Diencephalon (tissue), 1 donor: ENCODE results near the gene AZGP1. TPM values are rescaled to one million over a fixed set of nuclear protein-coding genes. Genes with fewer than 3 reads are reported as not detected.

Source experiments
- small RNA-seq: library from RNA; depleted of rRNA; stranded (forward); fragments of <200 nt; gene quantifications from one replicate; pipeline ENCODE3, GENCODE V24; 2014
- total RNA-seq: library from RNA; depleted of rRNA; stranded (reverse); fragments of >200 nt; gene quantifications from one replicate; pipeline ENCODE4 v1.2.3, GENCODE V29; 2014

Gene AZGP1
- total RNA-seq, result not detected

DNA sequence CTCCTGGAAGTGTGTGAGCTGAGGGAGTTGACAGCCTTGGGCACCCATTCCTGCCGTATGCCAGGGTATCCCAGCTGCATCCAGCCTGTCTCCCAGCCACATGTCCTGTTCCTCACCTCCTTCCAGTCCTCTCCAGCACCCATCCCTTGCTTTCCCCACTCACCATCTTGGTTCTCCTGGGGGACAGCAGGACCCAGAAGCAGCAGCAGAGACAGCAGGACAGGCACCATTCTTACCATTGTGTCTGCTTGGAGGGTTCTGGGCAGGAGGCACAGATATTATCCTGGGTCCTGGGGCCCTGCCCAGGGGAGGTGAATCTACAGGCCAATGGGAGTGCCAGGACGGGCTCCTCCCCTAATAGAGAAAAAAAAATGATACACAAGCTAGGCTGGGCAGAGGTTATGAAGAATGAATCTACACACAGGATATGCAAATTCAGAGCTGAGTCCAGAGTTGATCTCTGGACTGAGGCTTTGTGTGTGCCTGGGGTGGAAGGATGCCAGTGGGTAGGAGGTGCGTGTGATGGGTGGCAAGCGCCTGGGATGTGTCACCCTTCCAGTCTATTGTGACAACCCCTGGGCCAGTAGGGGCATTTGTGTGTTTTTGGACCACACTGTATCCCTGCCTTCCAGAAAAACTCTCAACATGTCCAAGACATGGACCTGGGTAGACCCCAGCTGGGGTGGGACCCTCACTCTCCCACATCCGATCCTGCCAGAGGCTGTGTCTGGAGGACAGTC, at the start of gene AZGP1:
AZGP1 (minus strand) TSS at position 250 of the 740 bp plus-strand sequence; CDS start at position 239, 11 bp downstream.

DNA sequence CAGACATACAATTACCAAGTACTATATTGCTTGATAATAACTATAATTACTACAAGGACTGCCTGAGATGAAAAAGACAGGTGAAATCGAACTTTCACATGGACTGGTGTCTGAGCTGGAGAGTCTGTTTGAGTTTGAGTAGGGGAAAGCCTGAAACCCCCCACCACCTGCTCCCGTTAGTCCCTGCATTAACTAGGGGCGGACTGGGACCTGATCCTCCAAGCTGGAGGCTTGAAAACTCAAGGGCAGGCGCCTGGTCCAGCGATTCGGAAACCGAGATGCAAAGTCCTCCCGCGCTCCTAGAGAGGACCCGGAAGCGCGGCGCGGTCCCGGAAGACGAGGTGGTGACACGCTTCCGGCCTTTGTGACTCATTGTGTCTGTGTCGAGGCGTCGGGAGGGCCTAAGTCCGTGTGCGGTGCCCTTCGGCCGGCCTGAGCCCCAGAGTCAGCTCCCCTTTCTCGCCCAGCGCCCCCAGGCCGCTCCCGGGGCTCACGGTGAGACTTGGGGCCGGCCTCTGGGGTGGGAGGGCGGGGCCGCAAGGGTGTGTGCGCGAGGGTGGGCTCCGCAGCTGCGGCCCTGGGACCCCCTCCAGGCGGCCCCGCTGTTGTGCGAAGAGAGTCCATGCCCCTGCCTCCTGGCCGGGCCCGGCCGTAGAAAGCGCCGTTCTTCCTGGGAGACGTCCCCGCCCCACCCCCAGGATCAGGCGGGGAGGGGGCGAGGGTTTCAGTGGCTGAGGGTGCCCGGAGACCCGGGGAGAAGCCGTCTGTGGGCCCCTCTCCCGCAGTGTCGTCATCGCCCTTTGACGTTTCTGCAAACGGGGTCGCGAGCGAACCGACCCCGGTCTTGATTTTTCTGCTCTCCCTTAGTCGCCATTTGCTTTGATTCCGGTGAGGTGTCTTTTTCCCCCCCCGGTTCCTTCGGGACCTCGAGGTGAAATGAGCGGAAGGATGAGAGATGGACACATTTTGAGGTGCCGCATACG, 39.7 kb upstream of the AZGP1 start, which contains the start of gene ZKSCAN1:
ZKSCAN1 (plus strand) TSS at position 365 of the 983 bp plus-strand sequence. CDS start 7,911 bp downstream, outside the sequence.

GRCh38 chr7:99928994-99929729, 46.7 kb downstream of the AZGP1 start, which contains the start of gene GJC3:
GJC3 (minus strand) TSS chr7:99929620; CDS start chr7:99929620, 0 bp downstream.

DNA sequence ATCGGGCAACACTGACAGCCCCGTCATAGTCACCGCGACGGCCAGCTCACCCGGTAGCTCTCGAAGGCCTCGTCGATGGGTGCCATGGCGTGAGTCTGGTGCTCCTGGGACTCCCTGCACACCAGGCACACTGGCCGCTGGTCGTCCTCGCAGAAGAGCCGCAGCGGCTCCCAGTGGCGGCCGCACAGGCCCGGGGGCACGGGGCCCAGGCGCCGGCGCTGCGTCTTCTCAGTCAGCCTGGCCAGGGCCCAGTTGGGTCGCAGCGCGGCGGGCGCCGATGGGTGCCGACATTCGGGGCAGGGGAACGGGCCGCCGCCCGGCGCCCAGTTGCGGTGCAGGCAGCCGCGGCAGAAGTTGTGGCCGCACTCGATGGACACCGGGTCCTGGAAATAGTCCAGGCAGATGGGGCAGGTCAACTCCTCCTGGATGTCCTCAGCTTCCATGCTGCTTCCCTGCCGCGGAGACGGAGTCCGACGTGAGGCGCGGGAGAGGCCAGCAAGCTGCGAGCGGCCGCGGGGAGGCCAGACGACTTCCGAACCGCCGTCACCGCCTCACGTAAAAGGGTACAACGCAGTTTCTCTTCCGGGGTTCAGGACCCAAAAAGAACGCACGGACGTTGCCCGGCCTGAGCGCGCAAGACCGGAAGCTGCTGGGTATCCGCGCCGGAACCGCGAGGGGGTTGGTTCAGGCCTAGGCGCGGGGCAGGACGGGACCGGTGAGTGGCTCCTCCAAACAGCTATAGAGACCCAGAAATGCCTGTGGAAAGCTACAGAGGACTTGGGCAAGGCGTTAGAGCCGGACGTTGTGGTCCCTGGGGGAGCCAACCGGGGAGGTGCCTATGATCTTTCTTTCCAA, 56.6 kb downstream of the AZGP1 start, which contains the start of gene TRIM4:
TRIM4 (minus strand) TSS at position 572 of the 855 bp plus-strand sequence; CDS start at position 443, 129 bp downstream.

Small RNAs within 50 kb of the gene (small RNA-seq; reads per million reads assigned to genes)
- gene RF00019 (not detected), gene RF00561 (not detected)

Other genes with a start within 250 kb of the AZGP1 start
- gene CYP3A7, start 240.8 kb downstream of the AZGP1 start, total RNA-seq, result not detected
- gene CYP3A4, start 191.8 kb downstream of the AZGP1 start, total RNA-seq, result not detected
- gene CYP3A43, start 148.0 kb downstream of the AZGP1 start, total RNA-seq, result not detected
- not detected for gene OR2AE1, start 99.0 kb downstream of the AZGP1 start, total RNA-seq
- 12.5 TPM for gene TRIM4, start 56.5 kb downstream of the AZGP1 start, total RNA-seq
- gene GJC3, start 46.4 kb downstream of the AZGP1 start, total RNA-seq, result not detected
- 78.9 TPM for gene ZKSCAN1, start 39.6 kb upstream of the AZGP1 start, total RNA-seq
- gene ZSCAN21, start 73.7 kb upstream of the AZGP1 start, total RNA-seq, result 13.4 TPM
- gene ZNF3, start 105.7 kb upstream of the AZGP1 start, total RNA-seq, result 39.4 TPM
- 48.9 TPM for gene COPS6, start 112.9 kb upstream of the AZGP1 start, total RNA-seq
- 38.5 TPM for gene MCM7, start 125.4 kb upstream of the AZGP1 start, total RNA-seq
- gene AP4M1, start 125.6 kb upstream of the AZGP1 start, total RNA-seq, result 20.5 TPM
- 31.4 TPM for gene TAF6, start 143.3 kb upstream of the AZGP1 start, total RNA-seq
- 22.8 TPM for gene CNPY4, start 143.6 kb upstream of the AZGP1 start, total RNA-seq
- 5.3 TPM for gene MBLAC1, start 150.9 kb upstream of the AZGP1 start, total RNA-seq
- gene LAMTOR4, start 172.9 kb upstream of the AZGP1 start, total RNA-seq, result 48.9 TPM
- gene TRAPPC14, start 182.7 kb upstream of the AZGP1 start, total RNA-seq, result 16.8 TPM
- gene GAL3ST4, start 192.6 kb upstream of the AZGP1 start, total RNA-seq, result 3.9 TPM
- gene GPC2, start 201.3 kb upstream of the AZGP1 start, total RNA-seq, result 49.6 TPM
- gene STAG3, start 201.9 kb upstream of the AZGP1 start, total RNA-seq, result 0.69 TPM
- not detected for gene PVRIG, start 243.9 kb upstream of the AZGP1 start, total RNA-seq